ENCODE results near the gene TPRG1L.

The TPRG1L gene

DNA sequence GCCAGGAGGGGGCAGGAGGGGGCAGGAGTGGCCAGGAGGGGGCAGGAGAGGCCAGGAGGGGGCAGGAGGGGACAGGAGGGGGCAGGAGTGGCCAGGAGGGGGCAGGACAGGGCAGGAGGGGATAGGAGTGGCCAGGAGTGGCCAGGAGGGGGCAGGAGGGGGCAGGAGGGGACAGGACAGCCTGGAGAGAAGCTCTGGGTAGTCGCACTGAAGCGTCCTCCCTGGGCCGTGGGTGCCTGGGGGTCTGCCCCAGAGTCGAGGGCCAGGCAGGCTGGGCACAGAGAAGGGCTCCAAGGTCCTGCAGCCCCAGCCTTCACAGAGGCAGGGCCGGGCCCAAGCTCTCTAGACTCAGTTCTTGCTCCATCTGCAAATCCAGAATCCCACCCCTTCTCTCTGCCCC lies 36.4 kb upstream of the TPRG1L start:
- no peak overlapping the region for H3K4me3 ChIP-seq (ENCODE audit: insufficient read depth, low read length, poor library complexity, severe bottlenecking)
- TF ChIP-seq, protein P1, sequence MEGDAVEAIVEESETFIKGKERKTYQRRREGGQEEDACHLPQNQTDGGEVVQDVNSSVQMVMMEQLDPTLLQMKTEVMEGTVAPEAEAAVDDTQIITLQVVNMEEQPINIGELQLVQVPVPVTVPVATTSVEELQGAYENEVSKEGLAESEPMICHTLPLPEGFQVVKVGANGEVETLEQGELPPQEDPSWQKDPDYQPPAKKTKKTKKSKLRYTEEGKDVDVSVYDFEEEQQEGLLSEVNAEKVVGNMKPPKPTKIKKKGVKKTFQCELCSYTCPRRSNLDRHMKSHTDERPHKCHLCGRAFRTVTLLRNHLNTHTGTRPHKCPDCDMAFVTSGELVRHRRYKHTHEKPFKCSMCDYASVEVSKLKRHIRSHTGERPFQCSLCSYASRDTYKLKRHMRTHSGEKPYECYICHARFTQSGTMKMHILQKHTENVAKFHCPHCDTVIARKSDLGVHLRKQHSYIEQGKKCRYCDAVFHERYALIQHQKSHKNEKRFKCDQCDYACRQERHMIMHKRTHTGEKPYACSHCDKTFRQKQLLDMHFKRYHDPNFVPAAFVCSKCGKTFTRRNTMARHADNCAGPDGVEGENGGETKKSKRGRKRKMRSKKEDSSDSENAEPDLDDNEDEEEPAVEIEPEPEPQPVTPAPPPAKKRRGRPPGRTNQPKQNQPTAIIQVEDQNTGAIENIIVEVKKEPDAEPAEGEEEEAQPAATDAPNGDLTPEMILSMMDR (IDR thresholded peaks at IDR 0.05; ENCODE audit: insufficient read depth, low read length, poor library complexity, severe bottlenecking), result no peak
- TF ChIP-seq EZH2phosphoT487 (conservative IDR thresholded peaks at IDR 0.05; ENCODE audit: low read length), result no peak
- H3K27me3 ChIP-seq (ENCODE audit: low read length), result no peaks in the 10 kb centered on the region
- no peaks in the 10 kb centered on the region for H4K20me1 ChIP-seq (ENCODE audit: low read depth, low read length)
- H3K9me2 ChIP-seq (replicated peaks; ENCODE audit: insufficient read depth, low read length), result no peaks in the 10 kb centered on the region
- no peak overlapping the region for H3K27ac ChIP-seq (ENCODE audit: low read depth, low read length)
- H3K4me2 ChIP-seq (ENCODE audit: low read depth, low read length, poor library complexity, severe bottlenecking), result no peak overlapping the region
- no peak overlapping the region for H3K9ac ChIP-seq (ENCODE audit: low read length)
- H3K36me3 ChIP-seq (ENCODE audit: low read length), result no peaks in the 10 kb centered on the region
- H3K79me2 ChIP-seq (ENCODE audit: insufficient read depth, low read length), result no peaks in the 10 kb centered on the region
- H2AFZ ChIP-seq (ENCODE audit: low read depth, low read length, severe bottlenecking), result no peak overlapping the region
- no peaks in the 10 kb centered on the region for H3K9me3 ChIP-seq (ENCODE audit: insufficient read depth, low read length)
- no peaks in the 10 kb centered on the region for H3F3A ChIP-seq (ENCODE audit: insufficient read depth)

DNA sequence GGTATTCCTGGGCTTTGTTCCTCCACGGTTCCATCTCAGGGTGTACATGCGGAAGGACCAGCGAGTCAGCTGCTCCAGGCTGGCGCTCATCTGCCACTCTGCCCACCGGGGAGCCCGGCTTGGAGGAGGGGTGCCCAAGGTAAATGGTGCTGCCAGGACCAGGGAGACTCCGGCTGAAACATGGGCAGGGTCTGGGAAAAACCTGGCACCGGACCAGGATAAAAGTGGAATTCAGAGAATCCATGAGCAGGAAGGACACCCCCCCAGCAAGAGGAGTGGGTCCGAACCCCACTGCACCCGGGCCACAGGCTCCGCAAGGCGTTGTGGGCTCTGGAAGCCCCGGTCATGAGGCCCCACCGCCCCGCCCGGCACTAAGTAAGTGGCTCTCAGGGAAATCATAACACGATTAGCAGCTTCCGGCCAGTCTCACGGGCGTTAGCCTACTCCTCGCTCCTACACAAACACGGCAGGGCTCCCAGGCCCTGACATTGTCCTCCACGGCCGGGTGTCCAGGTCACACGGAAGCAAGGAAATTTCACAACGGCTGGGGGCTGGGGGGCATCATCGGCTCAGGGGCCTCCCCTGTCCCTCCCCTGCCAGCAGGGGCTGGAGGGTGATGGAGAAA lies 34.6 kb upstream of the TPRG1L start:
- Histone ChIP-seq H3K36me3 (ENCODE audit: low read length) (no peaks in the 10 kb centered on the region), H4K20me1 (ENCODE audit: low read depth, low read length) (no peaks in the 10 kb centered on the region), H3K27ac (ENCODE audit: low read depth, low read length) (no peak overlapping the region), H3K9me2 (replicated peaks; ENCODE audit: insufficient read depth, low read length) (no peaks in the 10 kb centered on the region), H3K4me2 (ENCODE audit: low read depth, low read length, poor library complexity, severe bottlenecking) (no peak overlapping the region), H3K27me3 (ENCODE audit: low read length) (no peaks in the 10 kb centered on the region), H3K9ac (ENCODE audit: low read length) (no peak overlapping the region), H3K4me3 (ENCODE audit: insufficient read depth, low read length, poor library complexity, severe bottlenecking) (no peak overlapping the region), H2AFZ (ENCODE audit: low read depth, low read length, severe bottlenecking) (no peak overlapping the region), H3K79me2 (ENCODE audit: insufficient read depth, low read length) (no peaks in the 10 kb centered on the region), H3F3A (ENCODE audit: insufficient read depth) (no peaks in the 10 kb centered on the region), H3K9me3 (ENCODE audit: insufficient read depth, low read length) (no peaks in the 10 kb centered on the region)
- TF ChIP-seq EZH2phosphoT487 (conservative IDR thresholded peaks at IDR 0.05; ENCODE audit: low read length), result no peak
- TF ChIP-seq, protein P1 (IDR thresholded peaks at IDR 0.05; ENCODE audit: insufficient read depth, low read length, poor library complexity, severe bottlenecking), result no peak

DNA sequence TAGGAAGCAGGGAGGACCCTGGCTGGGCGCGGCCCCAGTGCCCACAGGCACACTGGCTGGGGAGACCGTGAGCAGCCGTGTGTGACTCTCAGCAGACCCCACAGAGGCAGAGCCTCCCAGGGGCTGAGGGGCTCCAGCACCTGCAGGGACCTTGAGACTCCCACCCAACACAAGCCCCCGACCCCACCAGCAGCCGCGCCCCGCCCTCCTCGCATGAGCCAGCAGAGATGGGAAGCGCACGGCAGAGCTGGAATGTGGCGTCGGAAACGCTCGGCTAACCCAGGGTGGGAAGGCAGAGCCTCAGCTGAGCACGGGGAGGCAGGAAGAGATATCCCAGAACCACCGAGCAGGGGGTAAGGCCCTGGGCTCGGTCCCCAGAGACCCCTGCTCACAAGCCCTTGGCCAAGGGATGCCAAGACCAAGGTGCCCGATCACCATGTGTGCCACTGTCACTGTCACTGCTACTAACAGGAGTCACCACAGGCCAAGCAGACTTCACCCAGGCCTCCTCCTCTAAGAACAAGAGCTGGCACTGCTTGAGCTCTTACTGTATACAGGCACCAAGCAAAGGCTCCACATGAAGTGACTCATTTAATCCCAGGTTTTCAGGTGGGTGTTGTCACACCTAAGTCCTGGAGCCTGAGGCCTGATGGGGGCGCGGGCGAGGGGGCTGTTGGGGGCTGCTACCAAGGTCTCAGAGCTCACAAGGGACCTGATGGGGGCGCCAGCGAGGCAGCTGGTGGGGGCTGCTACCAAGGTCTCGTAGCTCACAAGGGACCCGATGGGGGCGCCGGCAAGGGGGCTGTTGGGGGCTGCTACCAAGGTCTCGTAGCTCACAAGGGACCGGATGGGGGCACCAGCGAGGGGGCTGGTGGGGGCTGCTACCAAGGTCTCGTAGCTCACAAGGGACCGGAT lies 33.6 kb upstream of the TPRG1L start:
- Histone ChIP-seq H3K36me3 (ENCODE audit: low read length) (no peaks in the 10 kb centered on the region), H3K9ac (ENCODE audit: low read length) (no peak overlapping the region), H2AFZ (ENCODE audit: low read depth, low read length, severe bottlenecking) (no peak overlapping the region), H3F3A (ENCODE audit: insufficient read depth) (no peaks in the 10 kb centered on the region), H3K27me3 (ENCODE audit: low read length) (no peaks in the 10 kb centered on the region), H3K9me2 (replicated peaks; ENCODE audit: insufficient read depth, low read length) (no peaks in the 10 kb centered on the region), H4K20me1 (ENCODE audit: low read depth, low read length) (no peaks in the 10 kb centered on the region), H3K79me2 (ENCODE audit: insufficient read depth, low read length) (no peaks in the 10 kb centered on the region), H3K9me3 (ENCODE audit: insufficient read depth, low read length) (no peaks in the 10 kb centered on the region), H3K4me2 (ENCODE audit: low read depth, low read length, poor library complexity, severe bottlenecking) (no peak overlapping the region), H3K27ac (ENCODE audit: low read depth, low read length) (no peak overlapping the region), H3K4me3 (ENCODE audit: insufficient read depth, low read length, poor library complexity, severe bottlenecking) (no peak overlapping the region)
- TF ChIP-seq, protein P1 (IDR thresholded peaks at IDR 0.05; ENCODE audit: insufficient read depth, low read length, poor library complexity, severe bottlenecking), result no peak
- no peak for TF ChIP-seq EZH2phosphoT487 (conservative IDR thresholded peaks at IDR 0.05; ENCODE audit: low read length)

Data from SU-DHL-6 (cell line).